Activated T-helper 2 cell treated with anti-CD3 and anti-CD28 coated beads, Interferon-gamma antibody, Interleukin-2, Interleukin-4, amounts not matched to agents 10 μg/mL and 5 μg/mL and 100 μg/mL, durations not matched to agents 14 hours and 24 hours and 36 hours (primary cell): Measurements from ENCODE around the gene TMEM18. TPM values are rescaled to one million over a fixed set of nuclear protein-coding genes. Genes with fewer than 3 reads are reported as not detected.
A peak's percentile ranks its signal among the peaks of the same experiment; 100 is the strongest.

Source experiments
- DNase-seq: peaks from one replicate; pipeline ENCODE4 v3.0.0; 2021; ENCODE audit warnings: low spot score
- H3K27ac Mint-ChIP-seq: one replicate; pipeline ENCODE4 v1.8.0; 2021; ENCODE audit warnings: mixed read lengths
- H3K27me3 Mint-ChIP-seq: one replicate; pipeline ENCODE4 v1.8.0; 2021; ENCODE audit warnings: low read depth, mixed read lengths
- H3K36me3 Mint-ChIP-seq: one replicate; pipeline ENCODE4 v1.8.0; 2021; ENCODE audit warnings: low read depth, mixed read lengths
- H3K4me1 Mint-ChIP-seq: one replicate; pipeline ENCODE4 v1.8.0; 2021; ENCODE audit warnings: low read depth, mixed read lengths
- H3K4me3 Mint-ChIP-seq: one replicate; pipeline ENCODE4 v1.8.0; 2021; ENCODE audit warnings: low read depth, mild to moderate bottlenecking, moderate library complexity, mixed read lengths
- H3K9me3 Mint-ChIP-seq: one replicate; pipeline ENCODE4 v1.8.0; 2021; ENCODE audit warnings: mixed read lengths
- intact Hi-C: fragments of 100-400 bp; cut with micrococcal nuclease; formaldehyde crosslinking; loops from one replicate; pipeline ENCODE4 v1.15.1; 2023
- total RNA-seq: library from RNA; stranded (reverse); gene quantifications from 2 replicates; pipeline ENCODE4 v1.2.3, GENCODE V29; 2022

Gene TMEM18
- total RNA-seq, 1 donor from 2014 or later = 26.3 TPM

- peak overlapping the region; percentile 58 for H3K27ac Mint-ChIP-seq
- DNase-seq = no peak
- no peaks in the 10 kb centered on the region for H3K9me3 Mint-ChIP-seq
- peak overlapping the region; percentile 88 for H3K4me3 Mint-ChIP-seq
- intact Hi-C loops = no loop called here
- H3K36me3 Mint-ChIP-seq = peaks cover 35% of the 10 kb centered on the region
- H3K4me1 Mint-ChIP-seq = peaks cover 34% of the 10 kb centered on the region
- H3K27me3 Mint-ChIP-seq = no peaks in the 10 kb centered on the region
These were observed 2.2 kb downstream of the TMEM18 start for GRCh38 chr2:675051-675450.

GRCh38 chr2:674321-674985 is 2.8 kb downstream of the TMEM18 start:
- H3K36me3 Mint-ChIP-seq = peaks cover 41% of the 10 kb centered on the region
- peak overlapping the region; percentile 30 for H3K4me3 Mint-ChIP-seq

GRCh38 chr2:673615-674320 is 3.4 kb downstream of the TMEM18 start:
- intact Hi-C loops = no loop called here
- DNase-seq = no peak
- H3K27ac Mint-ChIP-seq = peak overlapping the region; percentile 58
- peaks cover 46% of the 10 kb centered on the region for H3K36me3 Mint-ChIP-seq
- no peak overlapping the region for H3K4me3 Mint-ChIP-seq
- no peaks in the 10 kb centered on the region for H3K27me3 Mint-ChIP-seq
- no peaks in the 10 kb centered on the region for H3K9me3 Mint-ChIP-seq
- peaks cover 31% of the 10 kb centered on the region for H3K4me1 Mint-ChIP-seq

More at GRCh38 chr2:674321-674985, 2.8 kb downstream of the TMEM18 start:
- Mint-ChIP-seq H3K4me1 (peaks cover 34% of the 10 kb centered on the region), H3K27me3 (no peaks in the 10 kb centered on the region), H3K9me3 (no peaks in the 10 kb centered on the region), H3K27ac (peak overlapping the region; percentile 58)
- intact Hi-C loops = no loop called here
- no peak for DNase-seq

- intact Hi-C loops = no loop called here
- Mint-ChIP-seq H3K27ac (no peak overlapping the region), H3K36me3 (peaks cover 54% of the 10 kb centered on the region), H3K4me3 (no peak overlapping the region), H3K4me1 (peaks cover 25% of the 10 kb centered on the region), H3K27me3 (no peaks in the 10 kb centered on the region), H3K9me3 (peaks cover 5% of the 10 kb centered on the region)
- no peak for DNase-seq
These were observed 4.2 kb downstream of the TMEM18 start for GRCh38 chr2:673016-673415.

GRCh38 chr2:672606-672905 is 4.7 kb downstream of the TMEM18 start:
- Mint-ChIP-seq H3K27me3 (no peaks in the 10 kb centered on the region), H3K9me3 (peaks cover 5% of the 10 kb centered on the region), H3K4me1 (peaks cover 26% of the 10 kb centered on the region), H3K4me3 (no peak overlapping the region), H3K27ac (no peak overlapping the region), H3K36me3 (peaks cover 58% of the 10 kb centered on the region)
- intact Hi-C loops = no loop called here
- no peak for DNase-seq

GRCh38 chr2:671787-672605 is 5.2 kb downstream of the TMEM18 start:
- peaks cover 5% of the 10 kb centered on the region for H3K9me3 Mint-ChIP-seq
- H3K27me3 Mint-ChIP-seq = no peaks in the 10 kb centered on the region
- DNase-seq = no peak
- peaks cover 28% of the 10 kb centered on the region for H3K4me1 Mint-ChIP-seq
- no peak overlapping the region for H3K27ac Mint-ChIP-seq
- H3K36me3 Mint-ChIP-seq = peaks cover 62% of the 10 kb centered on the region
- intact Hi-C loops = no loop called here
- H3K4me3 Mint-ChIP-seq = no peak overlapping the region

- no peaks in the 10 kb centered on the region for H3K27me3 Mint-ChIP-seq
- peaks cover 7% of the 10 kb centered on the region for H3K9me3 Mint-ChIP-seq
- no peak overlapping the region for H3K27ac Mint-ChIP-seq
- H3K4me3 Mint-ChIP-seq = no peak overlapping the region
- intact Hi-C loops = no loop called here
- peaks cover 71% of the 10 kb centered on the region for H3K36me3 Mint-ChIP-seq
- peaks cover 25% of the 10 kb centered on the region for H3K4me1 Mint-ChIP-seq
- no peak for DNase-seq
These were observed 6.1 kb downstream of the TMEM18 start for GRCh38 chr2:671072-671471.

GRCh38 chr2:670637-671036 is 6.6 kb downstream of the TMEM18 start:
- Mint-ChIP-seq H3K27ac (no peak overlapping the region), H3K9me3 (peaks cover 12% of the 10 kb centered on the region), H3K36me3 (peaks cover 73% of the 10 kb centered on the region), H3K4me3 (no peak overlapping the region), H3K4me1 (peaks cover 21% of the 10 kb centered on the region), H3K27me3 (no peaks in the 10 kb centered on the region)
- DNase-seq = no peak
- intact Hi-C loops = no loop called here

GRCh38 chr2:669323-669722 is 7.9 kb downstream of the TMEM18 start:
- Mint-ChIP-seq H3K4me3 (no peak overlapping the region), H3K36me3 (peaks cover 77% of the 10 kb centered on the region), H3K4me1 (peaks cover 16% of the 10 kb centered on the region), H3K9me3 (peaks cover 22% of the 10 kb centered on the region), H3K27ac (no peak overlapping the region), H3K27me3 (no peaks in the 10 kb centered on the region)
- intact Hi-C loops = no loop called here
- no peak for DNase-seq

- Mint-ChIP-seq H3K27me3 (no peaks in the 10 kb centered on the region), H3K4me3 (no peak overlapping the region), H3K27ac (no peak overlapping the region), H3K9me3 (peaks cover 22% of the 10 kb centered on the region), H3K36me3 (peaks cover 81% of the 10 kb centered on the region), H3K4me1 (peaks cover 20% of the 10 kb centered on the region)
- no peak for DNase-seq
- intact Hi-C loops = no loop called here
These were observed 9.2 kb downstream of the TMEM18 start for GRCh38 chr2:668000-668398.

- no peaks in the 10 kb centered on the region for H3K27me3 Mint-ChIP-seq
- intact Hi-C loops = no loop called here
- H3K27ac Mint-ChIP-seq = no peak overlapping the region
- H3K36me3 Mint-ChIP-seq = peaks cover 81% of the 10 kb centered on the region
- peaks cover 25% of the 10 kb centered on the region for H3K4me1 Mint-ChIP-seq
- H3K4me3 Mint-ChIP-seq = no peak overlapping the region
- peaks cover 22% of the 10 kb centered on the region for H3K9me3 Mint-ChIP-seq
- DNase-seq = no peak
These were observed 9.7 kb downstream of the TMEM18 start for GRCh38 chr2:667332-667999.

GRCh38 chr2:666441-666840 is 10.8 kb downstream of the TMEM18 start:
- Mint-ChIP-seq H3K9me3 (peaks cover 22% of the 10 kb centered on the region), H3K4me1 (peaks cover 33% of the 10 kb centered on the region), H3K4me3 (no peak overlapping the region), H3K27ac (no peak overlapping the region), H3K36me3 (peaks cover 83% of the 10 kb centered on the region), H3K27me3 (no peaks in the 10 kb centered on the region)
- DNase-seq = no peak
- intact Hi-C loops = no loop called here
